Kidney (tissue), 14 donors: ENCODE data around the gene KNG1. TPM values are rescaled to one million over a fixed set of nuclear protein-coding genes. Genes with fewer than 3 reads are reported as not detected.
"Not testable (repeated sequence)": the region's sequence is repeated elsewhere in the genome, so short reads cannot be mapped to it uniquely, and the experiment has no call there.

Source experiments
- DNase-seq, 5 donors: peaks; one replicate each; pipeline ENCODE4 v3.0.0-alpha.2; 2013 to 2020
- FAIRE-seq: peaks from 2 replicates; lab custom pipeline; 2012; peaks lifted over from hg19 to GRCh38; lab: Jason Lieb, UNC
- H3K27ac ChIP-seq, 2 donors: one replicate each; pipeline ENCODE4 v1.7.0; 2013; ENCODE audit warnings: low read depth in 2 of 2, low read length in 2 of 2, inconsistent platforms in 1 of 2
- H3K27me3 ChIP-seq: one replicate; pipeline ENCODE4 v1.7.1; 2013; ENCODE audit warnings: low read length, inconsistent platforms; ENCODE audit not compliant: control insufficient read depth, insufficient read depth
- H3K36me3 ChIP-seq, 3 donors: one replicate each; pipeline versions ENCODE4 v1.7.0 to v1.7.1; 2013; ENCODE audit warnings: low read length in 3 of 3, control low read depth in 1 of 3, inconsistent platforms in 1 of 3; ENCODE audit not compliant: insufficient read depth in 3 of 3, control insufficient read depth in 2 of 3
- H3K4me1 ChIP-seq, 3 donors: one replicate each; pipeline versions ENCODE4 v1.7.0 to v1.7.1; 2013; ENCODE audit warnings: low read length in 3 of 3, inconsistent platforms in 1 of 3, low read depth in 1 of 3; ENCODE audit not compliant: control insufficient read depth in 2 of 3, insufficient read depth in 2 of 3
- H3K4me3 ChIP-seq, 3 donors: one replicate each; pipeline versions ENCODE4 v1.7.0 to v1.8.1; 2013; ENCODE audit warnings: low read length in 3 of 3, control low read depth in 1 of 3, inconsistent platforms in 1 of 3
- H3K9ac ChIP-seq, 3 donors: one replicate each; pipeline versions ENCODE4 v1.7.0 to v1.7.1; 2013; ENCODE audit warnings: low read length in 3 of 3, control low read depth in 1 of 3, inconsistent platforms in 1 of 3
- H3K9me3 ChIP-seq, 3 donors: one replicate each; pipeline versions ENCODE4 v1.7.0 to v1.7.1; 2013; ENCODE audit warnings: low read length in 3 of 3, control low read depth in 1 of 3, inconsistent platforms in 1 of 3; ENCODE audit not compliant: control insufficient read depth in 2 of 3, insufficient read depth in 1 of 3
- CTCF ChIP-seq: IDR thresholded peaks from 3 replicates; pipeline ENCODE4 v1.5.1; 2012; ENCODE audit warnings: mild to moderate bottlenecking, moderate library complexity, borderline replicate concordance; ENCODE audit not compliant: insufficient read depth; ENCODE audit errors: extremely low read depth
- intact Hi-C: fragments of 100-400 bp; cut with DNase I; formaldehyde crosslinking; loops from one replicate; pipeline ENCODE4 v1.11.1; 2022
- polyA plus RNA-seq: library from polyadenylated mRNA; stranded (reverse); fragments of 350-450 nt; fragmentation: Illumina TruSeq; extraction: RNeasy Lipid Tissue Mini Kit (QIAGEN cat#74804); gene quantifications from one replicate; pipeline ENCODE4 v1.2.3, GENCODE V29; 2014; ENCODE audit warnings: low read depth, low replicate concordance; ENCODE audit not compliant: insufficient read depth
- total RNA-seq: library from RNA; stranded (reverse); fragmentation: NEBNext Ultra II Directional; extraction: Animal tissue kit (Norgen Biotek cat#: 25700); gene quantifications from one replicate; pipeline ENCODE4 v1.2.1, GENCODE V29; 2021
- donor health status: control.
- donor health status: control.
- donor health status: control.
- donor health status: control.
- donor health status: control.
- donor health status: DM: yes; HTN: yes; CAD: no.
- donor health status: Normal renal cell carcinoma (clear cell type).

Gene KNG1
- total and polyA plus RNA-seq, 2 donors from 2014 or later: 8.7 to 710 TPM

GRCh38 chr3:186680869-186681268 lies 36.3 kb upstream of the KNG1 start:
- Histone ChIP-seq H3K36me3 (no peaks in the 10 kb centered on the region), H3K27me3 (no peaks in the 10 kb centered on the region), H3K9me3 (no peaks in the 10 kb centered on the region), H3K4me3 (no peak overlapping the region), H3K27ac (no peak overlapping the region), H3K4me1 (peaks cover 0 to 6% (median 0%) of the 10 kb centered on the region in 3 donors), H3K9ac (no peak overlapping the region)
- FAIRE-seq: no peak
- DNase-seq: no peak
- intact Hi-C loops: no loop called here
- no peak for TF ChIP-seq CTCF

GRCh38 chr3:186682812-186683211 lies 34.3 kb upstream of the KNG1 start:
- DNase-seq: no peak
- Histone ChIP-seq H3K27ac (no peak overlapping the region), H3K4me3 (no peak overlapping the region), H3K9ac (no peak overlapping the region), H3K36me3 (no peaks in the 10 kb centered on the region), H3K4me1 (peaks cover 0 to 6% (median 0%) of the 10 kb centered on the region in 3 donors), H3K9me3 (no peaks in the 10 kb centered on the region), H3K27me3 (no peaks in the 10 kb centered on the region)
- intact Hi-C loops: no loop called here
- TF ChIP-seq CTCF: no peak
- no peak for FAIRE-seq

- FAIRE-seq (no peak), DNase-seq (no peak)
- no peak for TF ChIP-seq CTCF
- Histone ChIP-seq H3K9ac (no peak overlapping the region), H3K27ac (no peak overlapping the region), H3K4me1 (peaks cover 0 to 6% (median 0%) of the 10 kb centered on the region in 3 donors), H3K4me3 (no peak overlapping the region), H3K9me3 (no peaks in the 10 kb centered on the region), H3K27me3 (no peaks in the 10 kb centered on the region), H3K36me3 (no peaks in the 10 kb centered on the region)
- intact Hi-C loops: no loop called here
These were observed 33.2 kb upstream of the KNG1 start for GRCh38 chr3:186683979-186684378.

- H3K36me3 ChIP-seq, H3K9me3 ChIP-seq, DNase-seq, H3K27ac ChIP-seq, H3K4me1 ChIP-seq, H3K27me3 ChIP-seq, H3K4me3 ChIP-seq, intact Hi-C loops, FAIRE-seq, H3K9ac ChIP-seq: not testable (repeated sequence)
These were observed 30.7 kb upstream of the KNG1 start for GRCh38 chr3:186686475-186686874.
